Karpas-422 (cell line): ENCODE results near the gene ADGRV1. TPM values are rescaled to one million over a fixed set of nuclear protein-coding genes. Genes with fewer than 3 reads are reported as not detected.

Experiments used
- DNase-seq: peaks from one replicate; pipeline ENCODE4 v3.0.0-alpha.2; 2015
- H2AFZ ChIP-seq: fragments of 200-600 bp; sonication (generic); 2 replicates; pipeline ENCODE4 v1.6.1; 2014; ENCODE audit warnings: antibody characterized with exemption, low read length, mixed read lengths
- H3K27ac ChIP-seq: fragments of 200-600 bp; sonication (generic); 2 replicates; pipeline ENCODE4 v1.5.1; 2014; ENCODE audit warnings: mild to moderate bottlenecking, low read length, moderate library complexity
- H3K27me3 ChIP-seq: fragments of 200-600 bp; sonication (generic); 2 replicates; pipeline ENCODE4 v1.6.1; 2014; ENCODE audit warnings: low read length, mixed read lengths
- H3K36me3 ChIP-seq: fragments of 200-600 bp; sonication (generic); 2 replicates; pipeline ENCODE4 v1.6.1; 2014; ENCODE audit warnings: low read length, mixed read lengths; ENCODE audit not compliant: insufficient read depth
- H3K4me1 ChIP-seq: fragments of 200-600 bp; sonication (generic); 2 replicates; pipeline ENCODE4 v1.6.1; 2014; ENCODE audit warnings: mild to moderate bottlenecking, low read length, mixed read lengths
- H3K4me2 ChIP-seq: fragments of 200-600 bp; sonication (generic); 2 replicates; pipeline ENCODE4 v1.6.1; 2014; ENCODE audit warnings: low read length, low read depth, mild to moderate bottlenecking; ENCODE audit not compliant: poor library complexity, severe bottlenecking
- H3K4me3 ChIP-seq: fragments of 200-600 bp; sonication (generic); 2 replicates; pipeline ENCODE4 v1.5.1; 2014; ENCODE audit warnings: mild to moderate bottlenecking, antibody characterized with exemption, low read length, mixed read lengths
- H3K79me2 ChIP-seq: fragments of 200-600 bp; sonication (generic); 2 replicates; pipeline ENCODE4 v1.6.1; 2014; ENCODE audit warnings: mild to moderate bottlenecking, low read length, mixed read lengths
- H3K9ac ChIP-seq: fragments of 200-600 bp; sonication (generic); 2 replicates; pipeline ENCODE4 v1.6.0; 2014; ENCODE audit warnings: low read length
- H3K9me2 ChIP-seq: fragments of 200-600 bp; sonication (generic), shearing (Covaris generic); replicated peaks from 2 replicates; pipeline ENCODE4 v1.6.0; 2014; ENCODE audit warnings: mild to moderate bottlenecking, low read length, moderate library complexity; ENCODE audit not compliant: insufficient read depth
- H3K9me3 ChIP-seq: fragments of 300-700, 200-600 bp; sonication (generic); 2 replicates; pipeline ENCODE4 v1.6.1; 2014; ENCODE audit warnings: low read length, mixed read lengths
- H4K20me1 ChIP-seq: fragments of 200-600 bp; sonication (generic); 2 replicates; pipeline ENCODE4 v1.6.1; 2014; ENCODE audit warnings: mild to moderate bottlenecking, antibody characterized with exemption, low read length, low read depth; ENCODE audit not compliant: insufficient read depth
- total RNA-seq: library from RNA; depleted of rRNA; stranded (reverse); fragments of >200 nt; shearing (Covaris generic); gene quantifications from 2 replicates; pipeline ENCODE4 v1.2.3, GENCODE V29; 2014; ENCODE audit warnings: low replicate concordance

The ADGRV1 gene
- total RNA-seq, 1 experiment from 2014 or later = not detected

DNA sequence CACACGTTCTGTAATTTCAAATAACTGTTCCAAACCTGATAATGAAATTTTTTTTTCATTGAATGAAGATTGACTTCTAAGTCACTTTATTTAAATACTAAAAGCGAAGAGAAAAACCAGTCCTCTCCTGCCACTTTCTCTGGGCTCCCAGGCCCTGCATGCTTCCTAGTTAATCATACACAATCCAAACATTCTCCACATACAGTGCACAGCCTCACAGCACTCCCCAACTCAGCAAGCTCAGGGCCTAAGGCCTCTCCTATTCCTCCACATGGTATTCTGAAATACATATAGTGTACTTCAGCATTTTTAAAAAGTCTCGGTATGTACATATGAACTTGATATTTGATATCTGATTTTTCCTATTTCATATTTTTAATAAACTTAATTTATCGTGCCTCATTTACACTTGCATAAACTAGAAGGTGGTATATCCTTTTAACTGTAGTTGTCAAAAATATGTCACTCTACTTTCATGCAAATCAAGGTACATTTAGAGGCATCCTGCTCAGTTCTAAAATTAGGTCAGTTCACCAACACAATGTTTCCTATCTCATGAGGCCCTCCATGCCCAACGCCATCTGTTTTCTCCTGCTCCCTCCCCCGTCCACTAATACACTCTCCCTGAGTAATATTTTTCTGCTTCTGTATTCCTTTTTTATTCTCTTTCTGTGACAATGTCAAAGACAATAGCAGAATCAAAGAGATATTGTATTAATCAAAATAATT, 617.9 kb downstream of the ADGRV1 start:
- DNase-seq = no peak
- no peak overlapping the region for H3K4me3 ChIP-seq
- no peaks in the 10 kb centered on the region for H3K9me3 ChIP-seq
- H2AFZ ChIP-seq = no peak overlapping the region
- no peaks in the 10 kb centered on the region for H4K20me1 ChIP-seq
- H3K36me3 ChIP-seq = no peaks in the 10 kb centered on the region
- H3K27ac ChIP-seq = no peak overlapping the region
- no peak overlapping the region for H3K4me2 ChIP-seq
- no peaks in the 10 kb centered on the region for H3K79me2 ChIP-seq
- H3K4me1 ChIP-seq = no peaks in the 10 kb centered on the region; the same call in 1 of the 2 replicates
- no peaks in the 10 kb centered on the region for H3K9me2 ChIP-seq
- no peak overlapping the region for H3K9ac ChIP-seq
- H3K27me3 ChIP-seq = no peaks in the 10 kb centered on the region

DNA sequence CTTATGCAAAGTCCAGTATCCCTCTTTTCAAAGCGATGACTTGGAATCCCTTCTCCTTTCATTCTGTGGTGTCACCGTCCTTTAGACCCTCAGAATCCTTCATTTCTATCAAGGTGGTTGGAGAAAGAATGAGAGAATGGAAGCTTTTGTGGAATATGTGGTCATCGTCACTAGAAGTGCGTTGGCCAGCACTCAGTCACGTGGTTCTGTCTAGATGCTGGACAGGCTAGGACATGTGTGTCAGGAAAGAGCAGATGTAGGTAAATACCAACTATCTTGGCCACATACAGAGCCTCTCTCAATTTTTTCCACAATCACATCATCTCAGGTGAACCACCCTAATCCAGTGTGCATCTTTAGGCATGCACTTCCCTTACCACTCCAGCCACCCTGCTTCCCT, 618.5 kb downstream of the ADGRV1 start:
- Histone ChIP-seq H3K27me3 (no peaks in the 10 kb centered on the region), H3K9me3 (no peaks in the 10 kb centered on the region), H3K9me2 (no peaks in the 10 kb centered on the region), H3K36me3 (no peaks in the 10 kb centered on the region), H4K20me1 (no peaks in the 10 kb centered on the region), H3K4me2 (no peak overlapping the region), H3K27ac (no peak overlapping the region), H2AFZ (no peak overlapping the region), H3K4me1 (peaks cover 1% of the 10 kb centered on the region), H3K9ac (no peak overlapping the region), H3K4me3 (no peak overlapping the region), H3K79me2 (no peaks in the 10 kb centered on the region)
- DNase-seq = no peak

DNA sequence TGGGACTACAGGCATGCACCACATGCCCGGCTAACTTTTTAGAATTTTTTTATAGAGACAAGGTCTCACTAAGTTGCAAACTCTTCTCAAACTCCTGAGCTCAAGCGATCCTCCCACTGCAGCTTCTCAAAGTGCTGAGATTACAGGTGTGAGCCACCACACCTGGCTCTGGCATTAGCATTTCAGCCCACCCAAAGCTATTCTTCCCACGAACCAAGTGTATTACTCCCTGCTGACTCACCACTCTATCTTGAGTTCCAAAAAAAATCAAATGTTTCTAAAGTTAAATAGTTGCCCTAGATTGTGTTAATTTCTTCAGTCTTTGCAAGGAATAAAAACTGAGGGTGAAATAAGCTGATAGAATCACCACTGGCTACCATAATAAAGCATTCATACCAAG, 619.0 kb downstream of the ADGRV1 start:
- no peaks in the 10 kb centered on the region for H3K9me3 ChIP-seq
- H2AFZ ChIP-seq = no peak overlapping the region
- H3K4me1 ChIP-seq = peaks cover 6% of the 10 kb centered on the region
- no peak for DNase-seq
- H3K36me3 ChIP-seq = no peaks in the 10 kb centered on the region
- H3K27ac ChIP-seq = no peak overlapping the region
- no peak overlapping the region for H3K4me3 ChIP-seq
- H4K20me1 ChIP-seq = no peaks in the 10 kb centered on the region
- H3K9ac ChIP-seq = no peak overlapping the region
- no peaks in the 10 kb centered on the region for H3K27me3 ChIP-seq
- H3K4me2 ChIP-seq = no peak overlapping the region
- no peaks in the 10 kb centered on the region for H3K9me2 ChIP-seq
- H3K79me2 ChIP-seq = no peaks in the 10 kb centered on the region

DNA sequence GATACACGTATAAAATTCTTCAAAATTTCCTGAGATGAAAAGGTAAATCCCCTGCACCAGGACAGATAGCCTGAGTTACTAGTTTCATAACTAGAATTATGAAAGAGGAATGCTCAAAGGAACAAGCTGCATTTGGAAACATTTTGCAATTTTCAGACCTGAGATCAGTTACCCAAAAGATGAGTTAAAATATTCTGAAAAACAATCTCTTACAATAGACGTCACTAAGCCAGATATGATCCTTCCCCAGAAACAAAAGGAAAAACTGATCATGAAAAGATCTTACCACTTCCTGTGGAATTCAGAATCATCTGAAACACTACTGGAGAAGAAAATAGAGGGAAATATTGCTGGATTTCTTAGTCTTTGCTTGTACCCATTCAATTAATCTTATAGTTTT, 619.9 kb downstream of the ADGRV1 start:
- Histone ChIP-seq H3K4me1 (peaks cover 6% of the 10 kb centered on the region), H3K9me2 (no peaks in the 10 kb centered on the region), H3K27me3 (no peaks in the 10 kb centered on the region), H2AFZ (no peak overlapping the region), H3K9me3 (no peaks in the 10 kb centered on the region), H4K20me1 (no peaks in the 10 kb centered on the region), H3K4me2 (no peak overlapping the region), H3K79me2 (no peaks in the 10 kb centered on the region), H3K9ac (no peak overlapping the region), H3K27ac (no peak overlapping the region), H3K36me3 (no peaks in the 10 kb centered on the region), H3K4me3 (no peak overlapping the region)
- DNase-seq = no peak

DNA sequence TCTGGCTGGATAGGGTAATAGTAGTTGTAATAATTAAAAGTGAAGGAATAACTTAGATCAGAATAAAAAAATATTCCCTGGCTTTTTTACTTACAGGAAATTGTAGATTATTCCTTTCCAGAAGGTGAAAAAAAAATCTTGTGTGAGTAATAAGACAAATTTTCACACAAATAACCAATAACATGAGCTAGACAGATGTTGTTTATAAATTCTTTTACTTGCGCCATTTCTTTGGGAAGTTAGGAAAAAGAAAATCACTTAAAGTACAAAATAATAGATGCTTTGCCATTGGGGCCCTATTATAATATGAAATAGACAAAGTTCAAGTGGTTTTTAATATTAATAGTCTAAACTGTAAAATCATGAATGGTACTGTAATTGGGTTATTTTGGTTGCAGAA, 620.4 kb downstream of the ADGRV1 start:
- no peak for DNase-seq
- no peak overlapping the region for H3K27ac ChIP-seq

DNA sequence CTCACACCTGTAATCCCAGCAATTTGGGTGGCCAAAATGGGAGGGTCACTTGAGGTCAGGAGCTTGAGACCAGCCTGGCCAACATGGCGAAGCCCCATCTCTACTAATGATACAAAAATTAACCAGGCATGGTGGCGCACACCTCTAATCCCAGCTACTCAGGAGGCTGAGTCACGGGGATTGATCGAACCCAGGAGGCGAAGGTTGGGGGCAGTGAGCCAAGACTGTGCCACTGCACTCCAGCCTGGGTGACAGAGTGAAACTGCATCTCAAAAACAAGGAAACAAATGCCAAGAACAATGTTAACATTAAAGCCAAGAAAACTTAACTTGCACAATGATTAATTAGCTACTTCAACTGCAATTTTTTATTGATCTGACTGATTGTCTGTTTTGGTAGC, 621.9 kb downstream of the ADGRV1 start:
- no peaks in the 10 kb centered on the region for H3K9me2 ChIP-seq
- H3K9me3 ChIP-seq = no peaks in the 10 kb centered on the region
- no peak overlapping the region for H3K27ac ChIP-seq
- no peaks in the 10 kb centered on the region for H3K36me3 ChIP-seq
- no peak overlapping the region for H2AFZ ChIP-seq
- H3K4me3 ChIP-seq = no peak overlapping the region
- H3K79me2 ChIP-seq = no peaks in the 10 kb centered on the region
- peaks cover 6% of the 10 kb centered on the region for H3K4me1 ChIP-seq
- H3K27me3 ChIP-seq = no peaks in the 10 kb centered on the region
- no peaks in the 10 kb centered on the region for H4K20me1 ChIP-seq
- no peak for DNase-seq
- no peak overlapping the region for H3K4me2 ChIP-seq
- no peak overlapping the region for H3K9ac ChIP-seq

More for the DNA sequence above, 620.4 kb downstream of the ADGRV1 start:
- H3K9me2 ChIP-seq = no peaks in the 10 kb centered on the region
- no peaks in the 10 kb centered on the region for H4K20me1 ChIP-seq
- no peak overlapping the region for H3K4me2 ChIP-seq
- H3K36me3 ChIP-seq = no peaks in the 10 kb centered on the region
- no peaks in the 10 kb centered on the region for H3K27me3 ChIP-seq
- no peak overlapping the region for H3K9ac ChIP-seq
- H3K9me3 ChIP-seq = no peaks in the 10 kb centered on the region
- no peaks in the 10 kb centered on the region for H3K79me2 ChIP-seq
- no peak overlapping the region for H2AFZ ChIP-seq
- peaks cover 6% of the 10 kb centered on the region for H3K4me1 ChIP-seq
- no peak overlapping the region for H3K4me3 ChIP-seq

DNA sequence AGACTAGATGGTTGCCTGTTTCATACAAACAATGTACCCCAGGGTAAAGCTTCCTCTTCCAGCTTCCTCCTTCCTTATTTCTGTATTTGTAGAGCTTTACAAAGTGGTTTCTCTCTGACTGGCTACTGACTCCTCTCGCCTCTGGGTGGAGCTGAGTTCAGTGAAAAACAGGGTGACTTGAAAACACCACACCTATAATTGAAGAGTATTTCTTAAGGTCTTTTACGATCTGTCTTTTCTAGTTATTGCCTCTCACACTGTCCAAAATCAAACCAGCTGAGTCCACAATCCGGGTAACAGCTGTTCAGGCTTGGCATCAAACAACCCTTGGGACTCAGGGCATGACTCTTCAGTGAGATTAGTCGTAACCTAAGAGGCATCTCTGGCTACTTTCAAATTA, 624.2 kb downstream of the ADGRV1 start:
- Histone ChIP-seq H3K9me2 (no peaks in the 10 kb centered on the region), H3K27ac (no peak overlapping the region), H2AFZ (peak overlapping the region; percentile 5; the same call in 1 of the 2 replicates), H3K36me3 (no peaks in the 10 kb centered on the region), H3K79me2 (no peaks in the 10 kb centered on the region), H3K9ac (no peak overlapping the region), H4K20me1 (no peaks in the 10 kb centered on the region), H3K4me1 (peaks cover 6% of the 10 kb centered on the region), H3K4me2 (no peak overlapping the region), H3K4me3 (no peak overlapping the region), H3K9me3 (no peaks in the 10 kb centered on the region), H3K27me3 (no peaks in the 10 kb centered on the region)
- DNase-seq = peak; percentile 47

DNA sequence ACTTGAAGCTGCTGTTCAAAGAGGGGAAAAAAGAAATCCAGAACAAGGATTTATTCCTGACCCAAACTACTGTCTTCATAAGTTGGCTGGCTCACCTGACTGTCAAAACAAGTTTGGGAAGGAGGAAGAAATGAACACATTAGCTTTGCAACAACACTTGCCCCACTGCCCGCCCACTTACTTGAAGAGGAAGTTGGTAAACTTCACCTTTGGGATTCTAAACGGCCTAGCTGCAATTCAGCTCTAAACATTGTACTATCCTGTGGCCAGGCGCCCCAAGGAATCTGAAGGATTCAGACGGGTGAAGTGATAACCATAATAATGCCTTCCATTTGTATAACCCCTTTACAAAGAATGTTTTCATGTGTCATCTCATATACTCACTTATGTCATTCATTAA, 625.1 kb downstream of the ADGRV1 start:
- peaks cover 6% of the 10 kb centered on the region for H3K4me1 ChIP-seq
- H3K9me2 ChIP-seq = no peaks in the 10 kb centered on the region
- DNase-seq = no peak
- H3K9ac ChIP-seq = no peak overlapping the region
- no peak overlapping the region for H3K4me2 ChIP-seq
- no peaks in the 10 kb centered on the region for H3K79me2 ChIP-seq
- H3K4me3 ChIP-seq = no peak overlapping the region
- H3K27ac ChIP-seq = no peak overlapping the region
- H4K20me1 ChIP-seq = no peaks in the 10 kb centered on the region
- no peaks in the 10 kb centered on the region for H3K27me3 ChIP-seq
- no peaks in the 10 kb centered on the region for H3K9me3 ChIP-seq
- no peak overlapping the region for H2AFZ ChIP-seq
- no peaks in the 10 kb centered on the region for H3K36me3 ChIP-seq
